ENCODE results near the gene UBR3.
A peak's percentile ranks its signal among the peaks of the same experiment; 100 is the strongest.
"Not testable (repeated sequence)": the region's sequence is repeated elsewhere in the genome, so short reads cannot be mapped to it uniquely, and the experiment has no call there.

The UBR3 gene

DNA sequence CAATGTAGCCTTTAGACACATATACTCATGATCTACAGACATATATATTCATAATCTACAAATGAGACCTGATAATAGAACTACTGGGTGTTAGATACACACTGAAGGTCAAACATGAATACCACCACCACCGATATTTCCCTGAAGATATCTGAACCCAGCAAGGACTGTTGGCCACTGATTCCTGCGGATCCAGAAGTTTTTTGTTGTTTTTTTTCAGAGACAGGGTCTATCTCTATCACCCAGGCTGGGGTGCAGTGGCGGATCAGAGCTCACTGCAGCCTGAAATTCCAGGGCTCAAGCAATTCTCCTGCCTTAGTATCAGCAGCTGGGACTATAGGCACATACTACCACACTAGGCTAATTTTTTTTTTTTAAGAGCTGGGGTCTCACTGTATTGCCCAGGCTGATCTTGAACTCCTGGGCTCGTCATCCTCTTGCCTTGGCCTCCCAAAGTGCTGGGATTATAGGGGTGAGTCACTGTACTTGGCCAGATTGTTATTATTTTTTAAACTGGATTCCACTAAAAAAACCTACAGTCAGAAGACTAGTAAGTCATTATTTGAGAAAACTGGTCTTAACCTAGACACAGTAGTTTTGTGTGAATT lies 4.4 kb upstream of the UBR3 start:
- DNase-seq: no peak

DNA sequence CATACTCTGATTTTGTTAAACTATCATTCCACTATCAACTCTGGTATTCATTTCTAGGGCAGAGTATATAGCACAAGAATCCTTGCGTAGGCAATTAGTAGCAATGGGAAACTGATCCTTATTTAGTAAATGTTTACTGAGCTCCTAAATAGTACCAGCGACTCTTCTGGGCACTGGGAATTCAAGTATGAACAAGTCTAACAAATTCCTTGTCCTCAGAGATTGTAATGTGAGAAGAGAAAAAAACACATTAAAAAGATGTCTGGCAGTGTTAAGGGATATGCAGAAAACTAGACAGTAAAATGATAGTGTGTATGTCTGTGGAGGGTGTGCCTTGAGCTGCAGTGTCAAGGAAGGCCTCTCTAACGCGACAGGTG lies 3.3 kb upstream of the UBR3 start:
- DNase-seq: no peak

DNA sequence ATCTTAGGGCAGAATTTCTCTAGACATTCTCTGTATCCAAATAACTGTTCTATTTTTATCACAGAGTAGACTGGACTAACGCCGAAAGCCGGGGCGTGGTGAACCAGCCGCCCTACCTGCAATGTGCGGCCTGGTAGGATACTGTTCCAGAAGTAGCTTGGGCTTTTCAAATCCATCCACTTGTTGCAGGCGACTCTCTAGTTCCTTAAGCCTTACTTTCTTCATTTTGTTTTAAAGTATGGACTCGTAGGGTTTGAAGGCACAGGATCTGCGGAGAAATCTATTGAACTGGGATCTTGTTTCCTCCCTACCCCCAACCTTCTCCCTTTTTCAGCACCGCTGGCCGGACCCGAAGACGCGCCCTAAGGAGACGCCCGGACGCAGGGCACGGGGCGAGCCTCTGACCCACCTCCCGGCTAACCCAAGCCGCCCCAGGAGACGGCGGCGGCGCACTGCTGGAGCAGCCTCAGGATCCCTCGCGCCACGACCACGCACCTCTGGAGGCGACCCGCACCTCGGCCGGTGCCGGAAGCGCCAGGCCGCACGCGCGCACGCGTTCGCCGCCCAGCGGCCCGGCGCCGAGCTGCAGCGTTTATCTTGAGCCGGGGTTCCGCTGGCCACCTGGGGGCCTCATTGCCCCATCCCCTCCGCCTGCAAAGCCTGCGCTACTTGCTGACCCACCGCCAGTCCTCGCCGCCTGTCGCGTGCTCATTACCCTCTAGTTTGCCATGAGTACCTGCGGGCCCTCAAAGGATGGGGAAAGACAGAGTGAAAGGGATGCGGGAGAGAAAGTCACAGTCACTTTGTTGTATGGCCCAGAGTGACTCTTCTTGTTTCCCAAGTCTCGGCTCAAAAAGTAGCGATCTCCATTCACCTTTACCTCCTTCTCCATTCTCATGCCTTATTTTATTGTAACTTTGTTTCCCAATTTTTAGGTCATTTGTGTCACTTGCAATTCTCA lies 2.6 kb upstream of the UBR3 start, which contains the start of gene METTL5:
METTL5 (minus strand) TSS at position 533 of the 961 bp plus-strand sequence; CDS start at position 225, 308 bp downstream.
- DNase-seq: peak; percentile 68

DNA sequence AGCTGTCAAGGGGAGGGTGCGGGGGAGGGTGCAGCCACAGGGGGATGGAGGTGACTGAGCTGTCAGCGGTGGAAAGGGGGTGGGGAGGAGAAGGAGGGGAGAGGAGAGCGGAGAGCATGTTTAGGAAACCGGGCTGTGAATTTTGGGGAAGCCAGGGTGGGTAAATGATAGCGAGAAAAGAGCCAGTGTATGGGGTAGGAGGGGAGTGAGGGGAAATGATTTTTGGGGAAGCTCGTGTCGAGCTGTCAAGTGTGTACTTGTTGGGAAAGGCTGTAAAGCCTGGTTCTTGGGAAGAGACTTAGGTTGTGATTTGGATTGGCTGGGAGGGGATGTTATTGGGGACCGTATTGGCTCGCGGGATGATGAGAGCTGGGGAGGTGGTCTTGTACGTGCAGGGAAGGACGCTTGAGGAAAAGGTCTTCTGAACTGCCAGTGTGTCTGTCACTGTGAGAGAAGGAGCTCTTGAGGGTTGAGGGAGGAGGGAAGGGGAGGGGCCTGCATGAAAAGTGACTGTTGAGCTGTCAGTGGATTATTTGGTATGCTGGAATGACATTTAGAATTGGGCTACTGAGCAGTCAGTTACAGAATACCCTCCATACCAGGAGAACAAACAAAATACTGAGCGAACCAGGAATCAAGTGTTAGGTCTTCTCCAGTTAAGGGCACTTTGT lies 1.0 kb downstream of the UBR3 start:
- peak; percentile 39 for DNase-seq

DNA sequence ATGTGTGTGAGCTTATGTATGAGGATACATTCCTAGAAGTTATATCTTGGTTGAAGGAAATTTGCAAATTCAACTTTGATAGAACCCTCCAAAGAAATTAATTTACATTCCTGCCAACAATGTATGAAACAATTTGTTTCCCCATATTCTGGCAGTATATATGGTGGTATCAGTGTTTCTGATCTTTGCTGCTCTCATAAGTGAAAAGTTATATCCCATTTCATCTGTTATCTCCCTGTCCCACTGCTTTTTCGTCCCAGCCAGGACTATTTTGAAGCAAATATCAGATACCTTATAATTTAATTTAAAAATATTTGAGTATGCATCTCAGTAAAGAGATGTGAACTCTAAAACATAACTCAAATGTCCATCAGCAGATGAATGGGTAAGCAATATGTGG lies 7.1 kb downstream of the UBR3 start:
- DNase-seq: no peak

DNA sequence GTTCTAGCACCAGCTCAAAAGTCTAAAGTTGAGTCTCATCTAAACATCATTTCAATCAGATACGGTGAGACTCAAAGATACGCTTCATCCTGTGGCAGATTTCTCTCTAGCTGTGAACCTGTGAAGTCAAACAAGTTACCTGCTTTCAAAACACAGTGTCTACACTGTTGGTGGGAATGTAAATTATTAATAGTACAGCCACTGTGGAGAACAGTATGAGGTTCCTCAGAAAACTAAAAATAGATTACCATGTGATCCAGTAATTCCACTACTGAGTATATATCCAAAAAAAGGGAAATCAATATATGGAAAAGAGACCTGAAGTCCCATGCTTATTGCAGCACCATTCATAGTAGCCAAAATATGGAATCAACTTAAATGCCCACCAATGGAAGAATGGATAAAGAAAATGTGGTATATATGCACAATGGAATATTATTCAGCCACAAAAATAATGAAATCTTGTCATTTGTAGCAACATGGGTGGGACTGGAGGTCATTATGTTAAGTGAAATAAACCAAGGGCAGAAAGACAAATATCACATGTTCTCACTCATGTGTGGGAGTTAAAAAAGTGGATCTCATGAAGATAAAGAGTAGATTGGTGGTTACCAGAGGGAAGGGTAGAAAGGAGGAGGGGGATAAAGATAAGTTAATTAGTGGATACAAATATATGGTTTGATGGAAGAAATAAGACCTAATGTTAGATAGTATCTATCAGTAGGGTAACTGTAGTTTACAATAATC lies 11.7 kb downstream of the UBR3 start:
- DNase-seq: no peak

DNA sequence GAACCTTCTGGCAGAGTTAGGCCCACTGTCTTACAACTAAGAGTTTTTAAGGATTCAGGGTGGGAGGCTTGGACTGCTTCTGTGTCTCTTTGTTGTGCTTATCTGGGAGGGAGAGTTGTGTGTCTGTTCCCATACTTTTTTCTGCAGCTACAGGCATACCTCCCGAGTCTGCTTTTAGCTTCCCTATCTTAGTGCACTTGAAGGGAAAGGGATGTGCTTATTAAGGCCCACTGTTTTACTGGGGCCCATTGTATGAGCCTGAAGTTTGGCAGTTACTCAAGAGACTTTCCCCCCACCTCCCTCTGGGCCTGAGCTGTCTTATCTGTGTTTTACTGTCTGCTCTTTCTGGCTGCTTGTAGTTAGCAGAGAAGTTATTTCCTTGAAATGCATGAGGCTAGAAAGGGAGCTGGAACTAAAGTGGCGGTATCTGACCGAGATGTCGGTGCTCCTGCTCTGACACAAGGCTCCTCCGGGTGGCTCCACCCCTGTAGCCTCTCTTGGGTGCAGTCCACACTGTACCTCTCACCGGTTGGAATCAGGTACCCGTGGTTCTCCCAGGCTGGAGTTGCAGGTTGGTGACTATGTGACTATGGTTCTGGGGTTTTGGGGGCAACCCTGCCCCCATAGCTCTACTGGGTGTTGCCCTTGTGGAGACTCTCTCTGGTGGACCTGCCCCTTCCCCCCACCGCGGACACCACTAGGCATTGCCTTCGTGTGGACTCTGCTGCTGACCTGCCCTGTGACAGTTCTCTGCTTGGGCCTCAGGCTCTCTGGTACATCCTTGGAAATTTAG lies 12.9 kb downstream of the UBR3 start:
- DNase-seq: no peak

DNA sequence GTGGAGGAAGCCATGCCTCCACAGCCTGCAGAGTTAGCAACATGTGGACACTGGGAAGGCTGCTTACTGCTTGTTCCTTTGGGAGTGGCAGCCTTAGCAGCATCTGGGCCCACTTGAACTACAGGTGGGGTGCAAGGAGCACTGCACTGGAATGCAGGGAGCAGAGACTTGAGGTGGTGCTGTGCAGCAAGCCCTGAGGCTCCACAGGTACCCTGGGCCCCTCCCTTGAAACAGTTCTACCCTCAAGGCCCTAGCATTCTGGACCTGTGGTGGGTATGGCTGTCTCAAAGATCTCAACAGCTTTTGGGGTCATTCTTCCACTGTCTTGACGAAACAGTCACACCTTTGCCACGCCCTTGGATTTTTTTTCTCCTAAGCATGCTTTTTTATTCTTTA lies 13.5 kb downstream of the UBR3 start:
- no peak for DNase-seq

DNA sequence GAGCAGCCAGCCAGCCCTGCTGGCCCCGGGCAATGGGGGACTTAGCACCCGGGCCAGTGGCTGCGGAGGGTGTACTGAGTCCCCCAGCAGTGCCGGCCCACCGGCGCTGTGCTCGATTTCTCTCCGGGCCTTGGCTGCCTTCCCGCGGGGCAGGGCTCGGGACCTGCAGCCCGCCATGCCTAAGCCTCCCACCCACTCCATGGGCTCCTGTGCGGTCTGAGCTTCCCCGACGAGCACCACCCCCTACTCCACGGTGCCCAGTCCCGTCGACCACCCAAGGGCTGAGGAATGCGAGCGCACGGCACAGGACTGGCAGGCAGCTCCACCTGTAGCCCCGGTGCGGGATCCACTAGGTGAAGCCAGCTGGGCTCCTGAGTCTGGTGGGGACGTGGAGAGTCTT lies 14.4 kb downstream of the UBR3 start:
- not testable (repeated sequence) for DNase-seq

DNA sequence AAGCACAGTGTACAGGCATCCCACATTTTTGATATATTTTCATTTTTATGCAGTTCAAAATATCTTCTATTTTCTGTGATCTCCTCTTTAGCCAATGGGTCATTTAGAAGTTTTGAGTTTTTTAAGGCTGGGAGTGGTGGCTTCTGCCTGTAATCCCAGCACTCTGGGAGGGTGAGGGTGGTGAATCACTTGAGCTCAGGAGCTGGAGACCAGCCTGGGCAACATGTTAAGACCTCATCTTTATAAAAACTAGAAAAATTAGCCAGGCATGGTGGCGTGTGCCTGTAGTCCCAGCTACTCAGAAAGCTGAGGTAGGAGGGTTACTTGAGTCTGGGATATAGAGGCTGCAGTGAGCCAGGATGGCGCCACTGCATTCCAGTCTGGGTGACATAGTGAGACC lies 17.8 kb downstream of the UBR3 start:
- DNase-seq: no peak

DNA sequence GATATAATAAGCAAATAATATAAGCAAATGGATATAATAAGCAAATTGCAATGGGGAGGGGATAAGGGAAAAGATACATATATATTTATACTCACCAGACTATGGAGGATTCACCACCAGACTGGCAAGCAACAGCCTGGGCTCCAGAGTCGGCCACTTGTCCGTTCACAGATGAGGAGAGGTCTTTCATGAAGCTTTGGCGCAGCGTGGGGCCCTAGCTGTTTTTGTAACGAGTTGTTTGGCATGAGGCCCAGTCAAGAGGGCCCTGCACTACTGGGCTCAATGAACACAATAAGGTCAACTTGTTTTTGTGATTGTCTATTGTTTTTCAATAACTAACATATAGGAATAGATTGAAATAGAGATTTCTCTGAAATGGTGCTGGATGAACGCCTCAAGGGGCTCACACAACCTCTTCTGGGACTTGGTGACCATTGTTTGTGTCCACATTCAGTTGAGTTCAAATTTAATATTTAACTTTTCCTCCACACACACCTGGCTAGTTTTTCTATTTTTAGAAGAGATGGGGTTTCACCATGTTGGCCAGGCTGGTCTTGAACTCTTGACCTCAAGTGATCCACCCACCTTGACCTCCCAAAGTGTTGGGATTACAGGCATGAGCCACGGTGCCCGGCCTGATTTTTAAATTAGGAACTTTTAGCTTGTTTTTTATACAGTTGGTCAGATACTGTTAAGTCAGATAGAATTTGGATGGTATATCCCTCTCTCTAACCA lies 21.9 kb downstream of the UBR3 start:
- not testable (repeated sequence) for DNase-seq

DNA sequence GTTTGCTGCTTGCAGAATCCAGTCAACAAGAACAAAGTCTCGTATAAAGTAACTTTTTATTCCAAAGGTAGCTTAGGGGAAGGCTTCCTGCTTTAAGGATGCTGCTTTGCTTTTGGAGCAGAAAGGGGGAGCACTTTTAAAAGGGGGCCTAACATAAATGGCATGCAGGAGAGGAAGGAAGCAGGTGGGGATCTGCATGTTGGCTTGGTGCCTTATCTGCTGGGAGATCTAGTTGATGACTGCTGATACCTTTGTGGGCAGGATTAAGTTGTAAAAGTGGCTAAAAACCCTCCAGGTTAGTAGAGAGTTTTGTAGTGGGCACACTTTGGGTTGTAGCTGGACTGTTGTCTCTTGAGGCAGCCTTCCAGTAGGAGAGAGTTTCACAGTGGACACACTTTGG lies 22.5 kb downstream of the UBR3 start:
- no peak for DNase-seq

DNA sequence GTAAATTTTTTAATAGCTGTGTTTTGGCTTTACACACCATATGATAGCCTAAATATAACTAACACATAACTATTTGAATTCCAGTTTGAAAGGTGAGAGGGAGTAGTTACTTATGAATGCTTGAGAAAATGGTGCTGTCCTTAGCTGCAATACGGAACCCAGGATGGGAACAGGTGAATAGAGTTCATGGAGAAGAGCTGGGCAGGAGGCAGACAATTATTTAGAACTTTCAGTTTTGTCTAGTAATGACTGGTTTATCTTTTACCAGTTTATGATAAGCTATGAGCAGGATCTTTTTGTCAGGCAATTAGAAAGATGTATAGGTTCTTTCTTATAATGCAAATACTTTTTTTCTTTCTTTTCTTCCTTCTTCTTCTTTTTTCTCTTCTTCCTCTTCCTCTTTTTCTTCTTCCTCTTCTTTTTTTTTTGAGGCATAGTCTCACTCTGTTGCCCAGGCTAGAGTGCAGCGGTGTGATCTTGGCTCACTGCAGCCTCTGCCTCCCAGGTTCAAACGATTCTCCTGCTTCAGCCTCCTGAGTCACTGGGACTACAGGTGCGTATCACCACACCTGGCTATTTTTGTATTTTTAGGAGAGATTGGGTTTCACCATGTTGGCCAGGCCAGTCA lies 25.9 kb downstream of the UBR3 start:
- no peak for DNase-seq

DNA sequence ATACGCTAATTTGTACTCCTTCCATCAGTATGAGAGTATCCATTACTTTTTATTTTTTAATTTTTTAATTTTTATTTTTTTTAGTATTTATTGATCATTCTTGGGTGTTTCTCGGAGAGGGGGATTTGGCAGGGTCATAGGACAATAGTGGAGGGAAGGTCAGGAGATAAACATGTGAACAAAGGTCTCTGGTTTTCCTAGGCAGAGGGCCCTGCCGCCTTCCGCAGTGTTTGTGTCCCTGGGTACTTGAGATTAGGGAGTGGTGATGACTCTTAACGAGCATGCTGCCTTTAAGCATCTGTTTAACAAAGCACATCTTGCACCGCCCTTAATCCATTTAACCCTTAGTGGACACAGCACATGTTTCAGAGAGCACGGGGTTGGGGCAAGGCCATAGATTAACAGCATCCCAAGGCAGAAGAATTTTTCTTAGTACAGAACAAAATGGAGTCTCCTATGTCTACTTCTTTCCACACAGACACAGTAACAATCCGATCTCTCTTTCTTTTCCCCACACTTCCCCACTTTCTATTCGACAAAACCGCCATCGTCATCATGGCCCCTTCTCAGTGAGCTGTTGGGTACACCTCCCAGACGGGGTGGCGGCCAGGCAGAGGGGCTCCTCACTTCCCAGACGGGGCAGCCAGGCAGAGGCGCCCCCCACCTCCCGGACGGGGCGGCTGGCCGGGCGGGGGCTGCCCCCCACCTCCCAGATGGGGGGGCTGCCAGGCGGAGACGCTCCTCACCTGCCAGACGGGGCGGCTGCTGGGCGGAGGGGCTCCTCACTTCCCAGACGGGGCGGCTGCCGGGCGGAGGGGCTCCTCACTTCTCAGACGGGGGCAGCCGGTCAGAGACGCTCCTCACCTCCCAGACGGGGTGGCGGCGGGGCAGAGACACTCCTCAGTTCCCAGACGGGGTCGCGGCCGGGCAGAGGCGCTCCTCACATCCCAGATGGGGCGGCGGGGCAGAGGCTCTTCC lies 28.3 kb downstream of the UBR3 start:
- DNase-seq: not testable (repeated sequence)

DNA sequence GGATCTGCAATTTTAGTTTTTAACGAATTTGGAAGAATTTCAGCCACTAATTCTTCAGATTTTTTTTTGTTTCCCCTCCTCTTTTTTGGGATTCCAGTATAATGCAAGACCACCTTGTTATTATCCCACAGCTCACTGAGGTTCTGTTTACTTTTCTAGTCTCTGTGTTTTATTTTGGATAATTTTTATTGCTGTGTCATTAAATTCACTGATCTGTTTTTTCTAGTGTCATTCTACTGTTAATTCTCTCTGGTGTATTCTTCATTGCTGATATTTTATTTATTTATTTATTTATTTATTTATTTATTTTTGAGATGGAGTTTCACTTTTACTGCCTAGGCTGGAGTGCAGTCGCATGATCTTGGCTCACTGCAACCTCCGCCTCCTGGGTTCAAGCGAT lies 32.2 kb downstream of the UBR3 start:
- no peak for DNase-seq

DNA sequence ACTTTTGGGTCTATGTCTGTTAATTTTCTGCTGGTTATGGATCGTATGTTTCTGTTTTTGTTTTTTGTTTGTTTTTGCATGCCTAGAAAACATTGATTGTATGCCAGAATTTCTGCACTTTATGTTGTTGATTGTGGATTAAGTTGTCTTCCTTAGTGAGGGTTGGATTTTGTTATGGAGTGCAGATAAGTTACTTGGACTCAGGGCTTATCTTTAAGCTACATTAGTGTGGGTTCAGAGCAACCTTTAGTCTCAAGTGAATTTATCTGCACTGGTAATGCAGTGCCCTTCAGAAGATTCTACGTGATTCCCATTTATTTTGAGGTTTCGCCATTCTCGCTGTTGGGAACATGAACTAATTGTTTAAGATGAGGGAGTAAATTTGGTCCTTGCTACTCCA lies 32.9 kb downstream of the UBR3 start:
- DNase-seq: no peak

DNA sequence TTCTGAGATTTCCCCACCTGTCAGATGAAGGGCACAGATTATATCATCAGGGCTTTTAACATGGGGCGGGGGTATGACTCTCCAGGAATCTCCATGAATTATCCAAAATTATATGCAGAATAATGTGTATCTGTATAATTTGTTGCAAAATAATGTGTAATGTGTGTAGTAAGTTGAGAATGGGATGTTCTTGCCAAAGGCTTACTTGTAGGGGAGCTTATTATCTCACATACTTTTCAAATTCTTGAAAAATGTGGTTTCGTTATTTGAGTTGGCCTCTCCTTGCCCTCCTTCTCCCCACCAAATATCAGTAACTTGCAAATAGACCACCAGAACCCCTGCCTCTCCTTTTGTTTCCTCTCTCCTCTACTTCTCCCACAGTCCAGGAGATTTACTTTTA lies 35.6 kb downstream of the UBR3 start:
- DNase-seq: no peak

DNA sequence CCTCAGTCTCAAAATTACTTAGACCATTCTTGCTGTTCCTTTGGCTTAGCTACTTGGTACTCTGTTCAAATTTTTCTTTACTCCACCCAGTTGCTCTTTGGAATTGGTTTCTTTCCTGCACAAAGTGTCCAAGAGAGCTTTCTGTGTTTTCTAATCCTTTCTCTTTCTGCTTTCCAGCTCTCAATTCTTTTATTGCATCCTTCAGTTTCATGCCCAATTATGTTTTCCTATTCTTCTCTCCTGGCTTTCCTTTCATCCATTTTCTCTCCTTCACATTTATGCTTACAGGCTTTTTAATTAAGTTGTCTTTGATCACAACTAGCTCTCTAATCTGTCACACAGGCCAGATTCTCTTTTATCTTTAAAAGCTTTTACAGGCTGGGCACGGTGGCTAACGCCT lies 38.2 kb downstream of the UBR3 start:
- DNase-seq: no peak

DNA sequence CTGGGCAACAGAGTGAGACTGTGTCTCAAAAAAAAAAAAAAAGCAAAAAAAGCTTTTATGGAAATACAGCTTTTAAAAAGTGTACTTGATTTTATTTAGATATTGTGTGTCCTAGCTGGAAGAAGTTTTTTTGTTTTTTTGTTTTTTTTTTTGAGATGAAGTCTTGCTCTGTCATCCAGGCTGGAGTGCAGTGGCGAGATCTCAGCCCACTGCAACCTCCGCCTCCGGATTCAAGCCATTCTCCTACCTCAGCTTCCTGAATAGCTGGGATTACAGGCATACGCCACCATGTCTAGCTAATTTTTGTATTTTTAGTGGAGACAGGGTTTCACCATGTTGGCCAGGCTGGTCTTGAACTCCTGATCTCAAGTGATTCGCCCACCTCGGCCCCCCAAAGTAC lies 39.0 kb downstream of the UBR3 start:
- not testable (repeated sequence) for DNase-seq

DNA sequence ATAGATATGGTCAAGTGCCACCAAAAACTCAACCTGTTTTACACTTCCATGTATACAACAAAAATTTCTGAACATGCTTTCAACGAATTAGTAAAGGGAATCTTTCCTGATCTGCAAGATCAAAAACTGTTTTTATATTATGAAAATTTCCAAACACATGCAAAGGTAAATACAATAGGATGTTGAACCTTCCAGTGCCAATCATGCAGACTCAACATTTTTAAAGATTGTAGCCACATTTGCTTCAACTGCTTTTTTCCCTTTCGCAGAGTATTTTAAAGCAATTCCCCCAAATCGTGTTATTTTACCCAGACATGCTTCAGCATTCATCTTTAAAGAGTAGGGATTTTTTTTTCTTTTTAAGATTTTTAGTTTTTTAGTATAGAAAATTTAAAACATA lies 40.3 kb downstream of the UBR3 start:
- DNase-seq: no peak

Data from activated CD4-positive, alpha-beta T cell treated with anti-CD3 and anti-CD28 coated beads, Interleukin-2, amount 50 U/mL, for 1 hour (primary cell).